Hepatocyte (in vitro differentiated cells): ENCODE data around the gene CBLB.

ENCODE experiments used
- EZH2phosphoT487 ChIP-seq: fragments of 200-600 bp; sonication (generic); IDR thresholded peaks from one replicate; pipeline ENCODE4 v1.6.1; 2018; ENCODE audit warnings: antibody characterized with exemption, mild to moderate bottlenecking, low read depth, moderate library complexity; ENCODE audit not compliant: unreplicated experiment, severe bottlenecking
- TF ChIP-seq, protein P1 (sequence below): fragments of 200-600 bp; sonication (generic); IDR thresholded peaks from 2 replicates; pipeline ENCODE4 v1.5.1; 2016; ENCODE audit warnings: antibody characterized with exemption, mild to moderate bottlenecking; ENCODE audit not compliant: poor library complexity

DNA sequence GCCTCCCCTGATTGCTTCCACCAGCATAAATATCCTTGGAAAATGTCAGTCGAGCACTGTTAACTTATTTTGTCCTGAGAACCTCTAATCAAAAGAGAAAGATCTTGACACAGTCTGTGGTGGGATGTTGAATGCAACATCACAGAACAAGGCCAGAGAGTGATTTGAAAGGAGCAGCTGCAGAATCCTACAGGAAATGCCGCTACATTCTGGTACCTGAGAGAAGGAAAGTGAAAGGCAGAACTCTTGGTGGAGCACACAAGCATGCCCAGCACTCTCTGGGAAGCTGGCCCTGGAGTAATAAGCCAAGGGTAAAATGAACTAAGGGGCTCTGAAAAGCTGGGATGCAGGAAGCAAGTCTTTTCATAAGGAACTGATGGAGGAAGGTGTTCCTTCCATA lies 75.8 kb downstream of the CBLB start:
- TF ChIP-seq, protein P1, sequence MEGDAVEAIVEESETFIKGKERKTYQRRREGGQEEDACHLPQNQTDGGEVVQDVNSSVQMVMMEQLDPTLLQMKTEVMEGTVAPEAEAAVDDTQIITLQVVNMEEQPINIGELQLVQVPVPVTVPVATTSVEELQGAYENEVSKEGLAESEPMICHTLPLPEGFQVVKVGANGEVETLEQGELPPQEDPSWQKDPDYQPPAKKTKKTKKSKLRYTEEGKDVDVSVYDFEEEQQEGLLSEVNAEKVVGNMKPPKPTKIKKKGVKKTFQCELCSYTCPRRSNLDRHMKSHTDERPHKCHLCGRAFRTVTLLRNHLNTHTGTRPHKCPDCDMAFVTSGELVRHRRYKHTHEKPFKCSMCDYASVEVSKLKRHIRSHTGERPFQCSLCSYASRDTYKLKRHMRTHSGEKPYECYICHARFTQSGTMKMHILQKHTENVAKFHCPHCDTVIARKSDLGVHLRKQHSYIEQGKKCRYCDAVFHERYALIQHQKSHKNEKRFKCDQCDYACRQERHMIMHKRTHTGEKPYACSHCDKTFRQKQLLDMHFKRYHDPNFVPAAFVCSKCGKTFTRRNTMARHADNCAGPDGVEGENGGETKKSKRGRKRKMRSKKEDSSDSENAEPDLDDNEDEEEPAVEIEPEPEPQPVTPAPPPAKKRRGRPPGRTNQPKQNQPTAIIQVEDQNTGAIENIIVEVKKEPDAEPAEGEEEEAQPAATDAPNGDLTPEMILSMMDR: no peak
- no peak for TF ChIP-seq EZH2phosphoT487
